ENCODE measurements around the gene KCNMA1.
A peak's percentile ranks its signal among the peaks of the same experiment; 100 is the strongest.

The KCNMA1 gene

GRCh38 chr10:77563638-77564270, 73.9 kb downstream of the KCNMA1 start:
- Histone ChIP-seq H3K9me3 (ENCODE audit: control insufficient read depth in 2 of 2, low read length in 2 of 2) (no peaks in the 10 kb centered on the region), H3K36me3 (ENCODE audit: control insufficient read depth in 2 of 2, insufficient read depth in 2 of 2, low read length in 2 of 2) (no peaks in the 10 kb centered on the region), H3K4me3 (ENCODE audit: low read length in 2 of 2) (no peak overlapping the region), H3K27me3 (ENCODE audit: control insufficient read depth in 2 of 2, insufficient read depth in 2 of 2, low read length in 2 of 2) (no peaks in the 10 kb centered on the region), H3K9ac (ENCODE audit: low read depth in 1 of 2, low read length in 2 of 2) (no peak overlapping the region), H3K27ac (ENCODE audit: low read depth in 2 of 2, low read length in 2 of 2) (no peak overlapping the region), H3K4me1 (ENCODE audit: control insufficient read depth in 2 of 2, insufficient read depth in 2 of 2, low read length in 2 of 2) (peaks cover 16 to 25% of the 10 kb centered on the region in 2 donors)

- H3K9me3 ChIP-seq (ENCODE audit: control insufficient read depth in 2 of 2, low read length in 2 of 2), result no peaks in the 10 kb centered on the region
- H3K9ac ChIP-seq (ENCODE audit: low read depth in 1 of 2, low read length in 2 of 2), result no peak overlapping the region
- H3K27ac ChIP-seq (ENCODE audit: low read depth in 2 of 2, low read length in 2 of 2), result no peak overlapping the region
- no peak overlapping the region for H3K4me3 ChIP-seq (ENCODE audit: low read length in 2 of 2)
- no peaks in the 10 kb centered on the region for H3K27me3 ChIP-seq (ENCODE audit: control insufficient read depth in 2 of 2, insufficient read depth in 2 of 2, low read length in 2 of 2)
- H3K36me3 ChIP-seq (ENCODE audit: control insufficient read depth in 2 of 2, insufficient read depth in 2 of 2, low read length in 2 of 2), result no peaks in the 10 kb centered on the region
- H3K4me1 ChIP-seq (ENCODE audit: control insufficient read depth in 2 of 2, insufficient read depth in 2 of 2, low read length in 2 of 2), result peaks cover 16 to 25% of the 10 kb centered on the region in 2 donors
These were observed 74.9 kb downstream of the KCNMA1 start for GRCh38 chr10:77562742-77563141.

GRCh38 chr10:77561991-77562390, 75.6 kb downstream of the KCNMA1 start:
- Histone ChIP-seq H3K36me3 (ENCODE audit: control insufficient read depth in 2 of 2, insufficient read depth in 2 of 2, low read length in 2 of 2) (no peaks in the 10 kb centered on the region), H3K4me3 (ENCODE audit: low read length in 2 of 2) (no peak overlapping the region), H3K4me1 (ENCODE audit: control insufficient read depth in 2 of 2, insufficient read depth in 2 of 2, low read length in 2 of 2) (peaks cover 16 to 27% of the 10 kb centered on the region in 2 donors), H3K27me3 (ENCODE audit: control insufficient read depth in 2 of 2, insufficient read depth in 2 of 2, low read length in 2 of 2) (no peaks in the 10 kb centered on the region), H3K27ac (ENCODE audit: low read depth in 2 of 2, low read length in 2 of 2) (no peak overlapping the region), H3K9ac (ENCODE audit: low read depth in 1 of 2, low read length in 2 of 2) (no peak overlapping the region), H3K9me3 (ENCODE audit: control insufficient read depth in 2 of 2, low read length in 2 of 2) (no peaks in the 10 kb centered on the region)

GRCh38 chr10:77560471-77560870, 77.1 kb downstream of the KCNMA1 start:
- Histone ChIP-seq H3K27ac (ENCODE audit: low read depth in 2 of 2, low read length in 2 of 2) (no peak overlapping the region), H3K4me1 (ENCODE audit: control insufficient read depth in 2 of 2, insufficient read depth in 2 of 2, low read length in 2 of 2) (peaks cover 21 to 36% of the 10 kb centered on the region in 2 donors), H3K27me3 (ENCODE audit: control insufficient read depth in 2 of 2, insufficient read depth in 2 of 2, low read length in 2 of 2) (no peaks in the 10 kb centered on the region), H3K9me3 (ENCODE audit: control insufficient read depth in 2 of 2, low read length in 2 of 2) (no peaks in the 10 kb centered on the region), H3K9ac (ENCODE audit: low read depth in 1 of 2, low read length in 2 of 2) (no peak overlapping the region), H3K36me3 (ENCODE audit: control insufficient read depth in 2 of 2, insufficient read depth in 2 of 2, low read length in 2 of 2) (no peaks in the 10 kb centered on the region), H3K4me3 (ENCODE audit: low read length in 2 of 2) (no peak overlapping the region)

GRCh38 chr10:77560052-77560451, 77.6 kb downstream of the KCNMA1 start:
- Histone ChIP-seq H3K27ac (ENCODE audit: low read depth in 2 of 2, low read length in 2 of 2) (no peak overlapping the region), H3K4me1 (ENCODE audit: control insufficient read depth in 2 of 2, insufficient read depth in 2 of 2, low read length in 2 of 2) (peaks cover 20 to 38% of the 10 kb centered on the region in 2 donors)

GRCh38 chr10:77556990-77557601, 80.5 kb downstream of the KCNMA1 start:
- Histone ChIP-seq H3K9ac (ENCODE audit: low read depth in 1 of 2, low read length in 2 of 2) (no peak overlapping the region), H3K9me3 (ENCODE audit: control insufficient read depth in 2 of 2, low read length in 2 of 2) (no peaks in the 10 kb centered on the region), H3K4me1 (ENCODE audit: control insufficient read depth in 2 of 2, insufficient read depth in 2 of 2, low read length in 2 of 2) (peaks cover 14 to 37% of the 10 kb centered on the region in 2 donors), H3K27me3 (ENCODE audit: control insufficient read depth in 2 of 2, insufficient read depth in 2 of 2, low read length in 2 of 2) (no peaks in the 10 kb centered on the region), H3K27ac (ENCODE audit: low read depth in 2 of 2, low read length in 2 of 2) (peak overlapping the region in 1 of 2 donors; percentile 9), H3K4me3 (ENCODE audit: low read length in 2 of 2) (no peak overlapping the region), H3K36me3 (ENCODE audit: control insufficient read depth in 2 of 2, insufficient read depth in 2 of 2, low read length in 2 of 2) (no peaks in the 10 kb centered on the region)

More at GRCh38 chr10:77560052-77560451, 77.6 kb downstream of the KCNMA1 start:
- Histone ChIP-seq H3K27me3 (ENCODE audit: control insufficient read depth in 2 of 2, insufficient read depth in 2 of 2, low read length in 2 of 2) (no peaks in the 10 kb centered on the region), H3K9me3 (ENCODE audit: control insufficient read depth in 2 of 2, low read length in 2 of 2) (no peaks in the 10 kb centered on the region), H3K36me3 (ENCODE audit: control insufficient read depth in 2 of 2, insufficient read depth in 2 of 2, low read length in 2 of 2) (no peaks in the 10 kb centered on the region), H3K4me3 (ENCODE audit: low read length in 2 of 2) (no peak overlapping the region), H3K9ac (ENCODE audit: low read depth in 1 of 2, low read length in 2 of 2) (no peak overlapping the region)

GRCh38 chr10:77555591-77556212, 81.9 kb downstream of the KCNMA1 start:
- H3K9ac ChIP-seq (ENCODE audit: low read depth in 1 of 2, low read length in 2 of 2), result no peak overlapping the region

GRCh38 chr10:77554996-77555397, 82.6 kb downstream of the KCNMA1 start:
- H3K27ac ChIP-seq (ENCODE audit: low read depth in 2 of 2, low read length in 2 of 2), result peak overlapping the region; percentile 58 to 72
- H3K27me3 ChIP-seq (ENCODE audit: control insufficient read depth in 2 of 2, insufficient read depth in 2 of 2, low read length in 2 of 2), result no peaks in the 10 kb centered on the region
- no peak overlapping the region for H3K4me3 ChIP-seq (ENCODE audit: low read length in 2 of 2)
- no peaks in the 10 kb centered on the region for H3K36me3 ChIP-seq (ENCODE audit: control insufficient read depth in 2 of 2, insufficient read depth in 2 of 2, low read length in 2 of 2)
- no peaks in the 10 kb centered on the region for H3K9me3 ChIP-seq (ENCODE audit: control insufficient read depth in 2 of 2, low read length in 2 of 2)
- H3K4me1 ChIP-seq (ENCODE audit: control insufficient read depth in 2 of 2, insufficient read depth in 2 of 2, low read length in 2 of 2), result peaks cover 11 to 37% of the 10 kb centered on the region in 2 donors
- H3K9ac ChIP-seq (ENCODE audit: low read depth in 1 of 2, low read length in 2 of 2), result no peak overlapping the region

More at GRCh38 chr10:77555591-77556212, 81.9 kb downstream of the KCNMA1 start:
- Histone ChIP-seq H3K36me3 (ENCODE audit: control insufficient read depth in 2 of 2, insufficient read depth in 2 of 2, low read length in 2 of 2) (no peaks in the 10 kb centered on the region), H3K27ac (ENCODE audit: low read depth in 2 of 2, low read length in 2 of 2) (peak overlapping the region; percentile 58 to 72), H3K9me3 (ENCODE audit: control insufficient read depth in 2 of 2, low read length in 2 of 2) (no peaks in the 10 kb centered on the region), H3K4me3 (ENCODE audit: low read length in 2 of 2) (no peak overlapping the region), H3K27me3 (ENCODE audit: control insufficient read depth in 2 of 2, insufficient read depth in 2 of 2, low read length in 2 of 2) (no peaks in the 10 kb centered on the region), H3K4me1 (ENCODE audit: control insufficient read depth in 2 of 2, insufficient read depth in 2 of 2, low read length in 2 of 2) (peaks cover 11 to 37% of the 10 kb centered on the region in 2 donors)

- H3K4me3 ChIP-seq (ENCODE audit: low read length in 2 of 2), result no peak overlapping the region
- peak overlapping the region; percentile 35 to 55 for H3K27ac ChIP-seq (ENCODE audit: low read depth in 2 of 2, low read length in 2 of 2)
- no peaks in the 10 kb centered on the region for H3K27me3 ChIP-seq (ENCODE audit: control insufficient read depth in 2 of 2, insufficient read depth in 2 of 2, low read length in 2 of 2)
These were observed 83.6 kb downstream of the KCNMA1 start for GRCh38 chr10:77553966-77554365.

GRCh38 chr10:77553311-77553710, 84.3 kb downstream of the KCNMA1 start:
- Histone ChIP-seq H3K27me3 (ENCODE audit: control insufficient read depth in 2 of 2, insufficient read depth in 2 of 2, low read length in 2 of 2) (no peaks in the 10 kb centered on the region), H3K9ac (ENCODE audit: low read depth in 1 of 2, low read length in 2 of 2) (no peak overlapping the region), H3K9me3 (ENCODE audit: control insufficient read depth in 2 of 2, low read length in 2 of 2) (no peaks in the 10 kb centered on the region), H3K4me3 (ENCODE audit: low read length in 2 of 2) (no peak overlapping the region), H3K4me1 (ENCODE audit: control insufficient read depth in 2 of 2, insufficient read depth in 2 of 2, low read length in 2 of 2) (peaks cover 14 to 43% of the 10 kb centered on the region in 2 donors), H3K36me3 (ENCODE audit: control insufficient read depth in 2 of 2, insufficient read depth in 2 of 2, low read length in 2 of 2) (no peaks in the 10 kb centered on the region), H3K27ac (ENCODE audit: low read depth in 2 of 2, low read length in 2 of 2) (peak overlapping the region; percentile 34 to 55)

More at GRCh38 chr10:77553966-77554365, 83.6 kb downstream of the KCNMA1 start:
- peaks cover 11 to 37% of the 10 kb centered on the region in 2 donors for H3K4me1 ChIP-seq (ENCODE audit: control insufficient read depth in 2 of 2, insufficient read depth in 2 of 2, low read length in 2 of 2)
- H3K36me3 ChIP-seq (ENCODE audit: control insufficient read depth in 2 of 2, insufficient read depth in 2 of 2, low read length in 2 of 2), result no peaks in the 10 kb centered on the region
- no peak overlapping the region for H3K9ac ChIP-seq (ENCODE audit: low read depth in 1 of 2, low read length in 2 of 2)
- H3K9me3 ChIP-seq (ENCODE audit: control insufficient read depth in 2 of 2, low read length in 2 of 2), result no peaks in the 10 kb centered on the region
